Measurements from ENCODE around the gene KIRREL2. TPM values are rescaled to one million over a fixed set of nuclear protein-coding genes. Genes with fewer than 3 reads are reported as not detected.

Gene KIRREL2
- total and polyA plus RNA-seq, 2 donors (not counting 1 experiment from before 2014, with no cell fraction given), result not detected

- Histone ChIP-seq H3K9me3 (ENCODE audit: control extremely low read depth in 1 of 3, control insufficient read depth in 2 of 3, insufficient read depth in 1 of 3, low read length in 2 of 3) (peaks cover 0 to 48% (median 4%) of the 10 kb centered on the region in 3 donors), H3K36me3 (replicated peaks in 1 of 2; ENCODE audit: control extremely low read depth in 1 of 2, control insufficient read depth in 1 of 2, extremely low read depth in 1 of 2, insufficient read depth in 2 of 2, low read length in 1 of 2) (no peaks in the 10 kb centered on the region), H3K27me3 (replicated peaks in 1 of 4; ENCODE audit: control extremely low read depth in 1 of 4, control insufficient read depth in 3 of 4, insufficient read depth in 4 of 4, low read length in 3 of 4) (peaks cover 0 to 51% (median 33%) of the 10 kb centered on the region in 4 experiments), H3K4me3 (ENCODE audit: control extremely low read depth in 1 of 5, extremely low read depth in 1 of 5, insufficient read depth in 1 of 5, low read depth in 2 of 5, low read length in 4 of 5) (no peak overlapping the region), H3K4me1 (ENCODE audit: control insufficient read depth in 2 of 2, insufficient read depth in 2 of 2, low read length in 2 of 2) (peaks cover 15 to 32% of the 10 kb centered on the region in 2 donors), H2AFZ (ENCODE audit: insufficient read depth, low read depth, low read length, poor library complexity, severe bottlenecking) (no peak overlapping the region), H4K20me1 (ENCODE audit: control insufficient read depth, insufficient read depth, low read length, poor library complexity, severe bottlenecking) (no peaks in the 10 kb centered on the region), H3K79me2 (ENCODE audit: control insufficient read depth, insufficient read depth, low read length) (no peaks in the 10 kb centered on the region), H3K4me2 (replicated peaks; ENCODE audit: low read depth, low read length, poor library complexity, severe bottlenecking) (no peak overlapping the region), H3K9ac (ENCODE audit: low read length) (no peak overlapping the region), H3K27ac (ENCODE audit: low read length in 2 of 2) (no peak overlapping the region)
- H3K4me1 Mint-ChIP-seq, result peaks cover 19% of the 10 kb centered on the region
- ATAC-seq (ENCODE audit: low read depth) (no peak), DNase-seq (no peak)
- no peak overlapping the region for H3K4me3 Mint-ChIP-seq
- H3K9me3 Mint-ChIP-seq (ENCODE audit: insufficient read depth), result peaks cover 4% of the 10 kb centered on the region
- no peak overlapping the region for H3K27ac Mint-ChIP-seq
- intact Hi-C loops (cut with micrococcal nuclease), result no loop called here
- ChIA-PET POLR2A (no interaction called here), CTCF (no interaction called here)
- no peak for TF ChIP-seq CTCF (IDR thresholded peaks at IDR 0.05)
- TF ChIP-seq EZH2 (IDR thresholded peaks at IDR 0.05; ENCODE audit: borderline replicate concordance, insufficient read depth, low read depth, low read length, poor library complexity, severe bottlenecking), result no peak
- peaks cover 51% of the 10 kb centered on the region for H3K27me3 Mint-ChIP-seq
- WGBS (ENCODE audit: insufficient coverage), result 89% methylated on average over 12 of the region's 13 CpGs
These were observed 14.6 kb upstream of the KIRREL2 start for GRCh38 chr19:35841961-35842595.

GRCh38 chr19:35842666-35843272, 13.9 kb upstream of the KIRREL2 start:
- H3K4me3 Mint-ChIP-seq, result no peak overlapping the region
- no peaks in the 10 kb centered on the region for H4K20me1 ChIP-seq (ENCODE audit: control insufficient read depth, insufficient read depth, low read length, poor library complexity, severe bottlenecking)
- peaks cover 15 to 32% of the 10 kb centered on the region in 2 donors for H3K4me1 ChIP-seq (ENCODE audit: control insufficient read depth in 2 of 2, insufficient read depth in 2 of 2, low read length in 2 of 2)
- H3K27me3 Mint-ChIP-seq, result peaks cover 46% of the 10 kb centered on the region
- H3K9me3 ChIP-seq (ENCODE audit: control extremely low read depth in 1 of 3, control insufficient read depth in 2 of 3, insufficient read depth in 1 of 3, low read length in 2 of 3), result peaks cover 0 to 48% (median 4%) of the 10 kb centered on the region in 3 donors
- ATAC-seq (ENCODE audit: low read depth) (no peak), DNase-seq (no peak)
- H3K4me1 Mint-ChIP-seq, result peaks cover 19% of the 10 kb centered on the region
- no peaks in the 10 kb centered on the region for H3K79me2 ChIP-seq (ENCODE audit: control insufficient read depth, insufficient read depth, low read length)
- H3K9me3 Mint-ChIP-seq (ENCODE audit: insufficient read depth), result peaks cover 4% of the 10 kb centered on the region
- intact Hi-C loops (cut with micrococcal nuclease), result no loop called here
- CTCF ChIA-PET, result no interaction called here
- H3K27ac ChIP-seq (ENCODE audit: low read length in 2 of 2), result no peak overlapping the region
- no peak overlapping the region for H2AFZ ChIP-seq (ENCODE audit: insufficient read depth, low read depth, low read length, poor library complexity, severe bottlenecking)
- H3K36me3 ChIP-seq (replicated peaks in 1 of 2; ENCODE audit: control extremely low read depth in 1 of 2, control insufficient read depth in 1 of 2, extremely low read depth in 1 of 2, insufficient read depth in 2 of 2, low read length in 1 of 2), result no peaks in the 10 kb centered on the region
- POLR2A ChIA-PET, result no interaction called here
- WGBS (ENCODE audit: insufficient coverage), result 90% methylated on average over 4 of the region's 4 CpGs
- H3K27me3 ChIP-seq (replicated peaks in 1 of 4; ENCODE audit: control extremely low read depth in 1 of 4, control insufficient read depth in 3 of 4, insufficient read depth in 4 of 4, low read length in 3 of 4), result peaks cover 0 to 55% (median 33%) of the 10 kb centered on the region in 4 experiments
- TF ChIP-seq CTCF (IDR thresholded peaks at IDR 0.05), result no peak
- no peak for TF ChIP-seq EZH2 (IDR thresholded peaks at IDR 0.05; ENCODE audit: borderline replicate concordance, insufficient read depth, low read depth, low read length, poor library complexity, severe bottlenecking)
- H3K27ac Mint-ChIP-seq, result no peak overlapping the region
- H3K4me3 ChIP-seq (ENCODE audit: control extremely low read depth in 1 of 5, extremely low read depth in 1 of 5, insufficient read depth in 1 of 5, low read depth in 2 of 5, low read length in 4 of 5), result no peak overlapping the region
- no peak overlapping the region for H3K9ac ChIP-seq (ENCODE audit: low read length)
- no peak overlapping the region for H3K4me2 ChIP-seq (replicated peaks; ENCODE audit: low read depth, low read length, poor library complexity, severe bottlenecking)

Data from B cell (primary cell).